ENCODE measurements around the gene DDX23.
"Not testable (repeated sequence)": the region's sequence is repeated elsewhere in the genome, so short reads cannot be mapped to it uniquely, and the experiment has no call there.

Gene DDX23

GRCh38 chr12:48865281-48866051, 13.5 kb upstream of the DDX23 start, which contains the start of gene RND1:
TSS of gene RND1 (minus strand) at chr12:48865870. CDS start at chr12:48865767, 103 bp downstream.
- peak; percentile 94 for DNase-seq
- in situ Hi-C loops (cut with MboI; ENCODE audit: low pct_unique_long_range_greater_than_20kb, low sequenced_read_pairs), result no loop called here

GRCh38 chr12:48863291-48863690, 11.3 kb upstream of the DDX23 start:
- in situ Hi-C loops (cut with MboI; ENCODE audit: low pct_unique_long_range_greater_than_20kb, low sequenced_read_pairs), result no loop called here
- no peak for DNase-seq

- in situ Hi-C loops (cut with MboI; ENCODE audit: low pct_unique_long_range_greater_than_20kb, low sequenced_read_pairs), result no loop called here
Observed at GRCh38 chr12:48862760-48863159, 10.8 kb upstream of the DDX23 start.

GRCh38 chr12:48861111-48861510, 9.1 kb upstream of the DDX23 start:
- in situ Hi-C loops (cut with MboI; ENCODE audit: low pct_unique_long_range_greater_than_20kb, low sequenced_read_pairs), result no loop called here
- no peak for DNase-seq

More at GRCh38 chr12:48862760-48863159, 10.8 kb upstream of the DDX23 start:
- DNase-seq, result no peak

- DNase-seq; in situ Hi-C loops (cut with MboI; ENCODE audit: low pct_unique_long_range_greater_than_20kb, low sequenced_read_pairs): not testable (repeated sequence)
Observed at GRCh38 chr12:48860236-48860635, 8.3 kb upstream of the DDX23 start.

- no peak for DNase-seq
- in situ Hi-C loops (cut with MboI; ENCODE audit: low pct_unique_long_range_greater_than_20kb, low sequenced_read_pairs), result no loop called here
Observed at GRCh38 chr12:48859607-48860006, 7.6 kb upstream of the DDX23 start.

- no peak for DNase-seq
- in situ Hi-C loops (cut with MboI; ENCODE audit: low pct_unique_long_range_greater_than_20kb, low sequenced_read_pairs), result no loop called here
Observed at GRCh38 chr12:48858043-48858442, 6.1 kb upstream of the DDX23 start.

GRCh38 chr12:48857278-48857994, 5.5 kb upstream of the DDX23 start:
- in situ Hi-C loops (cut with MboI; ENCODE audit: low pct_unique_long_range_greater_than_20kb, low sequenced_read_pairs), result no loop called here
- no peak for DNase-seq

- in situ Hi-C loops (cut with MboI; ENCODE audit: low pct_unique_long_range_greater_than_20kb, low sequenced_read_pairs), result no loop called here
- DNase-seq, result no peak
Observed at GRCh38 chr12:48856379-48856778, 4.4 kb upstream of the DDX23 start.

GRCh38 chr12:48854932-48855331, 3.0 kb upstream of the DDX23 start:
- DNase-seq; in situ Hi-C loops (cut with MboI; ENCODE audit: low pct_unique_long_range_greater_than_20kb, low sequenced_read_pairs): not testable (repeated sequence)

GRCh38 chr12:48854488-48854887, 2.5 kb upstream of the DDX23 start:
- in situ Hi-C loops (cut with MboI; ENCODE audit: low pct_unique_long_range_greater_than_20kb, low sequenced_read_pairs), result no loop called here
- no peak for DNase-seq

GRCh38 chr12:48852734-48853688, 1.0 kb upstream of the DDX23 start:
- in situ Hi-C loops (cut with MboI; ENCODE audit: low pct_unique_long_range_greater_than_20kb, low sequenced_read_pairs), result no loop called here
- peak; percentile 97 for DNase-seq

- DNase-seq; in situ Hi-C loops (cut with MboI; ENCODE audit: low pct_unique_long_range_greater_than_20kb, low sequenced_read_pairs): not testable (repeated sequence)
Observed at GRCh38 chr12:48842021-48842420, 9.9 kb downstream of the DDX23 start.

- no peak for DNase-seq
- in situ Hi-C loops (cut with MboI; ENCODE audit: low pct_unique_long_range_greater_than_20kb, low sequenced_read_pairs), result no loop called here
Observed at GRCh38 chr12:48838048-48838447, 13.9 kb downstream of the DDX23 start.

GRCh38 chr12:48832321-48833060, 19.5 kb downstream of the DDX23 start:
- in situ Hi-C loops (cut with MboI; ENCODE audit: low pct_unique_long_range_greater_than_20kb, low sequenced_read_pairs), result no loop called here
- DNase-seq, result no peak

- DNase-seq, result no peak
- in situ Hi-C loops (cut with MboI; ENCODE audit: low pct_unique_long_range_greater_than_20kb, low sequenced_read_pairs), result no loop called here
Observed at GRCh38 chr12:48831257-48831656, 20.7 kb downstream of the DDX23 start.

GRCh38 chr12:48828841-48829575, 23.0 kb downstream of the DDX23 start:
- in situ Hi-C loops (cut with MboI; ENCODE audit: low pct_unique_long_range_greater_than_20kb, low sequenced_read_pairs), result no loop called here
- DNase-seq, result no peak

GRCh38 chr12:48828293-48828692, 23.7 kb downstream of the DDX23 start:
- no peak for DNase-seq
- in situ Hi-C loops (cut with MboI; ENCODE audit: low pct_unique_long_range_greater_than_20kb, low sequenced_read_pairs), result no loop called here
